Suprapubic skin (tissue), 4 donors: Measurements from ENCODE around the gene CALM1.

Experiments
- EP300 ChIP-seq: sonication (generic); formaldehyde crosslinking; IDR thresholded peaks from one replicate; pipeline ENCODE4 v1.6.1; 2017; ENCODE audit warnings: antibody characterized with exemption
- POLR2A ChIP-seq, 2 donors: fragments of 450-650 bp; IDR thresholded peaks; one replicate each; pipeline ENCODE4 v1.6.1; 2017; ENCODE audit warnings: antibody characterized with exemption in 2 of 2, mild to moderate bottlenecking in 2 of 2, moderate library complexity in 2 of 2
- POLR2AphosphoS5 ChIP-seq, 3 donors: sonication (generic); formaldehyde crosslinking; IDR thresholded peaks; one replicate each; pipeline ENCODE4 v1.6.1; 2017; ENCODE audit warnings: antibody characterized with exemption in 3 of 3
- TF ChIP-seq, protein P1 (sequence below), 2 donors: fragments of 200-600 bp in 1 of 2; fragments of 450-650 bp in 1 of 2; sonication (generic) in 1 of 2; IDR thresholded peaks; one replicate each; pipeline ENCODE4 v1.5.1; 2016 to 2019; ENCODE audit warnings: antibody characterized with exemption in 2 of 2, mild to moderate bottlenecking in 1 of 2, moderate library complexity in 1 of 2

DNA sequence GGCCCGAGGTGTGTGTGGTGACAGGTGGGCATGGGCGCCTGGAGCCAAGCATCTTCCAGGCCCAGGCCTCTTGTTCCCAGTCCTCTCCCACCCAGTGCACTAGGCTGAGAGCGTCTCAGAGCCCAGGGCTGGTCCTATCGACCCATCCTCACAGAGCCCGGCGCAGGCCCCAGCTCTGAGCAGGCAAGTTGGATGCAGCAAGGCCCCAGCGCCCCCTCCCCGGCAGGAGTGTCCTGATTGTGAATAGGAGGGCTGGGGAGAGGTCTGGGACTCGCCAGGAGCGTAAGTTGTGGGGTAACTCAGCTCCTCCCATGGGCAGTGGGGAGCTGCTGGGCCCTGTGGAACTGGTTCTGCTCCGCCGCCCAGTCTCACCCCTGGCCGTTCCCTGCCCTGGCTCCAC, 26.3 kb downstream of the CALM1 start:
- TF ChIP-seq, protein P1, sequence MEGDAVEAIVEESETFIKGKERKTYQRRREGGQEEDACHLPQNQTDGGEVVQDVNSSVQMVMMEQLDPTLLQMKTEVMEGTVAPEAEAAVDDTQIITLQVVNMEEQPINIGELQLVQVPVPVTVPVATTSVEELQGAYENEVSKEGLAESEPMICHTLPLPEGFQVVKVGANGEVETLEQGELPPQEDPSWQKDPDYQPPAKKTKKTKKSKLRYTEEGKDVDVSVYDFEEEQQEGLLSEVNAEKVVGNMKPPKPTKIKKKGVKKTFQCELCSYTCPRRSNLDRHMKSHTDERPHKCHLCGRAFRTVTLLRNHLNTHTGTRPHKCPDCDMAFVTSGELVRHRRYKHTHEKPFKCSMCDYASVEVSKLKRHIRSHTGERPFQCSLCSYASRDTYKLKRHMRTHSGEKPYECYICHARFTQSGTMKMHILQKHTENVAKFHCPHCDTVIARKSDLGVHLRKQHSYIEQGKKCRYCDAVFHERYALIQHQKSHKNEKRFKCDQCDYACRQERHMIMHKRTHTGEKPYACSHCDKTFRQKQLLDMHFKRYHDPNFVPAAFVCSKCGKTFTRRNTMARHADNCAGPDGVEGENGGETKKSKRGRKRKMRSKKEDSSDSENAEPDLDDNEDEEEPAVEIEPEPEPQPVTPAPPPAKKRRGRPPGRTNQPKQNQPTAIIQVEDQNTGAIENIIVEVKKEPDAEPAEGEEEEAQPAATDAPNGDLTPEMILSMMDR (IDR thresholded peaks at IDR 0.05) = no peak
- no peak for TF ChIP-seq POLR2A (IDR thresholded peaks at IDR 0.05)
- TF ChIP-seq POLR2AphosphoS5 (IDR thresholded peaks at IDR 0.05) = no peak
- no peak for TF ChIP-seq EP300
